Upper lobe of left lung (tissue), 6 donors: ENCODE results near the gene EXOC3. TPM values are rescaled to one million over a fixed set of nuclear protein-coding genes. Genes with fewer than 3 reads are reported as not detected.
"Not testable (repeated sequence)": the region's sequence is repeated elsewhere in the genome, so short reads cannot be mapped to it uniquely, and the experiment has no call there.

Experiments
- ATAC-seq, 2 donors: fragments of 200-7000 bp; cut with Tn5 transposase; one replicate each; pipeline ENCODE4 v1.9.1; 2022; ENCODE audit warnings: mild to moderate bottlenecking in 2 of 2, moderate library complexity in 2 of 2; ENCODE audit not compliant: low FRiP score in 2 of 2
- DNase-seq, 2 donors: peaks; one replicate each; pipeline ENCODE4 v3.0.0-alpha.2; 2019 to 2020
- H3K27ac ChIP-seq, 4 donors: fragments of 200-600 bp; sonication (generic); one replicate each; pipeline ENCODE4 v1.5.1; 2016 to 2019
- H3K27me3 ChIP-seq, 4 donors: fragments of 200-600 bp; sonication (generic); one replicate each; pipeline ENCODE4 v1.5.1; 2017 to 2019
- H3K36me3 ChIP-seq, 4 donors: fragments of 200-600 bp; sonication (generic); one replicate each; pipeline ENCODE4 v1.5.1; 2016 to 2019
- H3K4me1 ChIP-seq, 4 donors: fragments of 200-600 bp; sonication (generic); one replicate each; pipeline ENCODE4 v1.5.1; 2018 to 2019
- H3K4me3 ChIP-seq, 4 donors: fragments of 200-600 bp; sonication (generic); one replicate each; pipeline ENCODE4 v1.5.1; 2017 to 2019; ENCODE audit warnings: mild to moderate bottlenecking in 2 of 4, moderate library complexity in 1 of 4
- H3K9me3 ChIP-seq, 4 donors: fragments of 200-600 bp; sonication (generic); one replicate each; pipeline ENCODE4 v1.5.1; 2018 to 2019
- EP300 ChIP-seq, 4 donors: sonication (generic); formaldehyde crosslinking; IDR thresholded peaks; one replicate each; pipeline ENCODE4 v1.5.1; 2017; ENCODE audit warnings: antibody characterized with exemption in 4 of 4, control low read depth in 2 of 4
- POLR2A ChIP-seq, 4 donors: fragments of 450-650 bp; IDR thresholded peaks; one replicate each; pipeline ENCODE4 v1.5.1; 2016 to 2017; ENCODE audit warnings: antibody characterized with exemption in 4 of 4, mild to moderate bottlenecking in 2 of 4
- POLR2AphosphoS5 ChIP-seq, 2 donors: sonication (generic); formaldehyde crosslinking; IDR thresholded peaks; one replicate each; pipeline ENCODE4 v1.5.1; 2017; ENCODE audit warnings: antibody characterized with exemption in 2 of 2
- WGBS, 2 donors: methylation state at CpG; one replicate each; pipeline ENCODE4 v1.1.5; 2017 to 2018; 5-methylcytosine and 5-hydroxymethylcytosine counted together
- total RNA-seq, 6 donors: library from RNA; depleted of rRNA in 4 of 6; stranded (reverse); fragments of >200 nt in 4 of 6; gene quantifications; one replicate each; pipeline versions ENCODE4 v1.1.0 to v1.2.1, GENCODE V29; 2016 to 2021
- TF ChIP-seq, protein P1 (sequence below), 6 experiments: fragments of 450-650 bp in 4 of 6; fragments of 200-600 bp in 2 of 6; sonication (generic) in 2 of 6; IDR thresholded peaks; one replicate each; pipeline ENCODE4 v1.5.1; 2016 to 2019; ENCODE audit warnings: antibody characterized with exemption in 6 of 6
- donor health status: DM: no; HTN: no; CAD: no; lungs with moderate emphysema.
- donor health status: DM: no; HTN: yes; CAD: no; lungs with severe emphysema.

Gene EXOC3
- total RNA-seq, 6 donors from 2014 or later, result 43.6 to 149 (median 64.5) TPM

DNA sequence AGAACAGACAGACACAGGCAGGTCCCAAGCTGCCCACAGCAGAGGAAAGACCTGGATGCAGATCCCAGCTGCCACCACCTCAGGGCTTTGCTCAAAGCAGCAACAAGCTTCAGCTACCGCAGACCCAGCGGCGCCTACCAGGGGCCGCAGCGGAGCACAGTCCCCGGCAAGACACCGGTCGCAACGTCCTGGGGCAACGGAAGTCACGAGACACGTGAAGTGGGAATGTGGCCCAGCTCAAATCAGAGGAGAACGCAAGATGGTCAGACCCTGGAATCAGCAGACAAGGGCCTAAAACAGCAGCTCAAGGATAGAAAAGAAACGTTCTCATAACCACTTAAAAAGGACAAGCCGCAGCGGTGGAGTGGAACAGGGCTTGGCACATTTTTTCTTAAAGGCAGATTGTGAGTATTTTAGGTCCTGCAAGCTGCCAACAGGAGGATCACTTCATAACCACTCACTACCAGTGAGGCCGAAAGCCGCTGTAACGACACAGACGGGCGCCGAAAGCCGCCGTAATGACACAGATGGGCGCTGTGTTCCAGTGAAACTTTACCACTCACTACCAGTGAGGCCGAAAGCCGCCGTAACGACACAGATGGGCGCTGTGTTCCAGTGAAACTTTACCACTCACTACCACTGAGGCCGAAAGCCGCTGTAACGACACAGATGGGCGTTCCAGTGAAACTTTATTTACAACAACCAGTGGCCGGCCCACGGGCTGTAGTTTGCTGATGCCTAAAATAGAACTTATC lies 59.5 kb downstream of the EXOC3 start:
- no peak overlapping the region for H3K4me3 ChIP-seq

DNA sequence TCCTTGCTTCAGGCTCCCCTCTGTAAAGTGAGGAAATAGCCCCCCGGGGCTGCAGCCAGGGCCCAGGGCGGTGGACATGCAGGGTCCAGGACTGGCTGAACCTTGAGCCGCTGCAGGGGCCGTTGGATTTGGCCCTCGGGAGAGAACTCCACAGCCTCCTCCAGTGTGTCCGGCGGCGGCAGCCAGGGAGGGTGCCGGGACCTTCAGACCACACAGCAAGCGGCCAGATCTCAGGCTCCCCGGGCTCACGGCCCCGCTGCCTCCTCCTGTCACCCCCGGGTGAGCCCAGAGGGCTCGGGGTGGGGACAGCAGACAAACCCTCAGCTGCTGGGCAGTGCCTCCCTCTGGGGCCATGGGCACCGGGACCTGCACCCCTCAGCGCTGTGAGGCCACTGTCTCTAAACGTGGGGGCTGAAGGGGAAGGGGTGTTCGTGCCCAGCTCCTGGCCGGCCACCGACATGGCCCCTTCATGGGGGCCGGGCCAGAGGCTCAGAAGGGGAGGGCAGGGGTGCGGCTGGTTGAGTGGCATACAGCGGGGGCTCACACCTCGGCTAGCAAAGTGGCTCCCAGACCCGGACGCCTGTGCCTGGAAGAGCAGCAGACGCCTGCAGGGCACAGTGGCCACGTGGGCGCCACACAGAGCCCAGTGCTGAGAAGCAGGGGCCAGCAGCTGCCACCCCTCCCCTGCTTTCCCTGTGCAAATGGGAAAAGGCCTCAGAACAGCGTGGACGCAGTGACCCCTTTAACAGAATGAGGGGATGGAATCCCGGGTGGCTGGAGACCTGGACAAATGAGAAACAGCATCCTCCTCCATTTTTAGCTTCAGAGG lies 61.6 kb downstream of the EXOC3 start:
- no peaks in the 10 kb centered on the region for H3K9me3 ChIP-seq
- H3K4me3 ChIP-seq, result no peak overlapping the region
- DNase-seq (peak in 1 of 2 donors; percentile 81), ATAC-seq (no peak)
- TF ChIP-seq EP300 (IDR thresholded peaks at IDR 0.05), result no peak
- TF ChIP-seq POLR2A (IDR thresholded peaks at IDR 0.05), result no peak
- no peak for TF ChIP-seq POLR2AphosphoS5 (IDR thresholded peaks at IDR 0.05)
- WGBS, 2 donors, result 46 to 68% methylated on average over 3 to 30 of the region's 33 CpGs
- no peaks in the 10 kb centered on the region for H3K36me3 ChIP-seq
- H3K27me3 ChIP-seq, result peaks cover 0 to 13% (median 0%) of the 10 kb centered on the region in 4 donors
- H3K4me1 ChIP-seq, result peaks cover 0 to 5% (median 0%) of the 10 kb centered on the region in 4 donors
- no peak overlapping the region for H3K27ac ChIP-seq

More for the DNA sequence above, 59.5 kb downstream of the EXOC3 start:
- TF ChIP-seq, protein P1, sequence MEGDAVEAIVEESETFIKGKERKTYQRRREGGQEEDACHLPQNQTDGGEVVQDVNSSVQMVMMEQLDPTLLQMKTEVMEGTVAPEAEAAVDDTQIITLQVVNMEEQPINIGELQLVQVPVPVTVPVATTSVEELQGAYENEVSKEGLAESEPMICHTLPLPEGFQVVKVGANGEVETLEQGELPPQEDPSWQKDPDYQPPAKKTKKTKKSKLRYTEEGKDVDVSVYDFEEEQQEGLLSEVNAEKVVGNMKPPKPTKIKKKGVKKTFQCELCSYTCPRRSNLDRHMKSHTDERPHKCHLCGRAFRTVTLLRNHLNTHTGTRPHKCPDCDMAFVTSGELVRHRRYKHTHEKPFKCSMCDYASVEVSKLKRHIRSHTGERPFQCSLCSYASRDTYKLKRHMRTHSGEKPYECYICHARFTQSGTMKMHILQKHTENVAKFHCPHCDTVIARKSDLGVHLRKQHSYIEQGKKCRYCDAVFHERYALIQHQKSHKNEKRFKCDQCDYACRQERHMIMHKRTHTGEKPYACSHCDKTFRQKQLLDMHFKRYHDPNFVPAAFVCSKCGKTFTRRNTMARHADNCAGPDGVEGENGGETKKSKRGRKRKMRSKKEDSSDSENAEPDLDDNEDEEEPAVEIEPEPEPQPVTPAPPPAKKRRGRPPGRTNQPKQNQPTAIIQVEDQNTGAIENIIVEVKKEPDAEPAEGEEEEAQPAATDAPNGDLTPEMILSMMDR (IDR thresholded peaks at IDR 0.05), result no peak
- TF ChIP-seq POLR2A (IDR thresholded peaks at IDR 0.05) (no peak), EP300 (IDR thresholded peaks at IDR 0.05) (no peak)
- no peak for DNase-seq
- peaks cover 0 to 5% (median 0%) of the 10 kb centered on the region in 4 donors for H3K4me1 ChIP-seq
- no peaks in the 10 kb centered on the region for H3K36me3 ChIP-seq
- peaks cover 0 to 13% (median 1%) of the 10 kb centered on the region in 4 donors for H3K27me3 ChIP-seq
- 74 to 77% methylated on average over 28 to 36 of the region's 36 CpGs for WGBS, 2 donors
- H3K9me3 ChIP-seq, result no peaks in the 10 kb centered on the region
- no peak for ATAC-seq
- no peak overlapping the region for H3K27ac ChIP-seq

DNA sequence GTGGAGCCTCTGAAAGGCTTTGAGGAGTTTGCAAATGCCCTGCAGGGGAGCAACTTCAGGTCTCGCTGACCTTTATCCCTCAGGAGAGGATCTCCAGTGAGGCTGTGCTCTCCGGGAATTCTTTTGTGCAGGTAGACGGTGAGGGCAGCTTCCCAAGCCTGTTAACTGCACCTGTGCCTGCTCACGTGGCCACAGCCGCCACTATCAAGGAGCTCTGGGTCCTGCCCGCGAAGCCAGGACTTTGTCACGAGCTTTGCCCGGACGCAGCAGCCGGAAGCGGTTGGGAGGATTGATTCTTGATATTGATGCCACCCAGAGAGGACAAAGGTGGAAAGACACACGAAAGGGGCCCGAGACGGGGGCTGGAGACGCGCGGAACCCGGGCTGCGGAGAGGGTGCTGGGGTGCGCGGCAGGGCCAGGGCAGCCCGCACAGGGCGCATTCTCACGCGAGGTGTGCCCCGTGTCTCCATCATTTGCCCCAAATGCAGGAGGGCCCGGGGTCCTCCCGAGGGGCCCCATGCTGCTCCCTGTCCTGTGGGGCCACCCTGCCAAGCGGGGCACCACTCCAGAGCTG lies 63.1 kb downstream of the EXOC3 start:
- no peak overlapping the region for H3K4me3 ChIP-seq
- WGBS, 2 donors, result 61 to 71% methylated on average over 23 to 30 of the region's 30 CpGs
- no peaks in the 10 kb centered on the region for H3K9me3 ChIP-seq
- no peak for TF ChIP-seq POLR2A (IDR thresholded peaks at IDR 0.05)
- no peak for TF ChIP-seq POLR2AphosphoS5 (IDR thresholded peaks at IDR 0.05)
- no peak for TF ChIP-seq EP300 (IDR thresholded peaks at IDR 0.05)
- TF ChIP-seq, protein P1 (IDR thresholded peaks at IDR 0.05), result no peak
- no peak for ATAC-seq
- peak in 1 of 2 donors; percentile 73 for DNase-seq
- H3K36me3 ChIP-seq, result no peaks in the 10 kb centered on the region
- peaks cover 0 to 13% (median 0%) of the 10 kb centered on the region in 4 donors for H3K27me3 ChIP-seq
- H3K27ac ChIP-seq, result no peak overlapping the region
- peaks cover 0 to 5% (median 0%) of the 10 kb centered on the region in 4 donors for H3K4me1 ChIP-seq

DNA sequence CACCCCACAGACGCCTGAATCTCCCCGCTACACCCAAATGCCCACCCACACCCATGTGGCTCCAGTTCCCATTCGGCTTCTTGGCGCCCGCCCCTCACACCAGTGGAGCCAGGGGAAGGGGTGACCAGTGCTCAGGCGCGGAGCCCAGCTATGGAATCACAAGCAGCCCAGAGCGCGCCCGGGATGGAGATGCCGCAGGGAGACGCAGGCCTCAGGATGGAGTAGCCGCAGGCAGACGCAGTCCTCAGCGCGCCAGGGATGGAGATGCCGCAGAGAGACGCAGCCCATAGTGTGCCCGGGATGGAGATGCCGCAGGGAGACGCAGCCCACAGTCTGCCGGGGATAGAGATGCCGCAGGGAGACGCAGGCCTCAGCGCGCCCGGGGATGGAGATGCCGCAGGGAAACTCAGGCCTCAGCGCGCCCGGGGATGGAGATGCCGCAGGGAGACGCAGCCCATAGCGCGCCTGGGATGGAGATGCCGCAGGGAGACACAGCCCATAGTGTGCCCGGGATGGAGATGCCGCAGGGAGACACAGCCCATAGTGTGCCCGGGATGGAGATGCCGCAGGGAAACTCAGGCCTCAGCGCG lies 65.1 kb downstream of the EXOC3 start:
- H3K36me3 ChIP-seq, ATAC-seq, H3K4me1 ChIP-seq, H3K4me3 ChIP-seq, DNase-seq, H3K9me3 ChIP-seq, H3K27ac ChIP-seq: not testable (repeated sequence)
- 94 to 97% methylated on average over 39 to 41 of the region's 42 CpGs for WGBS, 2 donors
- peaks cover 0 to 13% (median 0%) of the 10 kb centered on the region in 4 donors for H3K27me3 ChIP-seq

DNA sequence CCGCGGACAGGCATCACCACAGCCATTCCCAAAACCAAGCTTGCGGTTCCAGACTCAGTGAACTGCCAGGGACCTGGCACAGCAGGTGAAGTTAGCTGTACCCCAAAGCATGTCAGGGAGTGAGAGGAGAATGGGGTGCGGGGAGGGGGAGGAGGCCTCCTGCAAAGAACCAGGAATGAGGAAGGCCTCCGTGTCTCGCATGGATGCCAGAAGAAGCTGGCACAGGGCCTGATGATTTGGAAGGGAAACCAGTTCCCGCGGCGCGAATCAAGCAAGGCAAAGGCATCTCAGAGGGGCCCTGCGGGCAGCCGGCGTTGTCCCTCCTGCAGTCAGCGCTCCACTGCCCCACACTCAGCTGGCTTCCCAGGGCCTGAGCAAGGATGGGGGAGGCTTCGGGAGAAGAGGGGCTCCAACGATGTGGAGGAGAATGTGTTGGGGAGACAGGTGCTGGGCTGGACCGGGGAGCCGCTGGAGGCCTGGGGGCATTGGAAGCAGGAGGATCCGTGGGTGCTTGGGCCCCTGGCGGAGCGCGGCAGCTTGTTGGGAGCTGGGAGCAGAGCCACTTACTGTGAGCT lies 66.7 kb downstream of the EXOC3 start:
- ATAC-seq (no peak), DNase-seq (no peak)
- WGBS, 2 donors, result 74 to 76% methylated on average over 22 of the region's 22 CpGs
- Histone ChIP-seq H3K4me3 (no peak overlapping the region), H3K36me3 (no peaks in the 10 kb centered on the region), H3K9me3 (no peaks in the 10 kb centered on the region), H3K27ac (no peak overlapping the region), H3K4me1 (no peaks in the 10 kb centered on the region), H3K27me3 (peaks cover 0 to 9% (median 0%) of the 10 kb centered on the region in 4 donors)
- TF ChIP-seq POLR2AphosphoS5 (IDR thresholded peaks at IDR 0.05) (no peak), POLR2A (IDR thresholded peaks at IDR 0.05) (no peak), EP300 (IDR thresholded peaks at IDR 0.05) (no peak)
- TF ChIP-seq, protein P1 (IDR thresholded peaks at IDR 0.05), result no peak
